ENCODE results near the gene ATP12A. TPM values are rescaled to one million over a fixed set of nuclear protein-coding genes. Genes with fewer than 3 reads are reported as not detected.

The ATP12A gene
- total RNA-seq, 1 donor, result not detected

GRCh38 chr13:24684600-24684998 is 4.4 kb downstream of the ATP12A start:
- no peak for TF ChIP-seq CTCF (IDR thresholded peaks at IDR 0.05; ENCODE audit: insufficient read depth, low read length)
- DNase-seq (ENCODE audit: low read depth), result no peak
- no peak overlapping the region for H3K4me3 ChIP-seq (ENCODE audit: low read depth, low read length)

- no peak for DNase-seq (ENCODE audit: low read depth)
- H3K4me3 ChIP-seq (ENCODE audit: low read depth, low read length), result no peak overlapping the region
- TF ChIP-seq CTCF (IDR thresholded peaks at IDR 0.05; ENCODE audit: insufficient read depth, low read length), result no peak
Observed at GRCh38 chr13:24685314-24685713, 5.1 kb downstream of the ATP12A start.

DNA sequence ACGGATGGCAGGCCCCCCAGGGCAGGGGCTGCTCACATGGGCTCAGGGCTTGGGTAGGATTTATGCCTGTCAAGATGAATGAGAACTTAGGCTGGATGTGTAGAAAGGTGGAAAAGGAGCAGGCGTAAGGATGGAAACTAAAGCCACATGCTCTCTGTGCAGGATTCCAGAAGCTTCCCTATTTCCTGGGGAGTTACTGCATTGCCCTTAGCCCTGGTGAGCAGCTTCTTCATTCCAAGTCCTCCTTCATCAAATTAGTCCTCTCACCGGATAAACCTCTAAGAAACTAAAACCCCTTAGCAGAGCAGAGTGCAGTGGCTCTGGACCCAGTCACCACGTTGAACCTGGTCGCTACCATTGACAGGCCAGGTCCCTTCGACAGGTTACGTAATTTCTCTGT is 7.4 kb downstream of the ATP12A start:
- no peak for DNase-seq (ENCODE audit: low read depth)
- H3K4me3 ChIP-seq (ENCODE audit: low read depth, low read length), result no peak overlapping the region
- TF ChIP-seq CTCF (IDR thresholded peaks at IDR 0.05; ENCODE audit: insufficient read depth, low read length), result no peak

DNA sequence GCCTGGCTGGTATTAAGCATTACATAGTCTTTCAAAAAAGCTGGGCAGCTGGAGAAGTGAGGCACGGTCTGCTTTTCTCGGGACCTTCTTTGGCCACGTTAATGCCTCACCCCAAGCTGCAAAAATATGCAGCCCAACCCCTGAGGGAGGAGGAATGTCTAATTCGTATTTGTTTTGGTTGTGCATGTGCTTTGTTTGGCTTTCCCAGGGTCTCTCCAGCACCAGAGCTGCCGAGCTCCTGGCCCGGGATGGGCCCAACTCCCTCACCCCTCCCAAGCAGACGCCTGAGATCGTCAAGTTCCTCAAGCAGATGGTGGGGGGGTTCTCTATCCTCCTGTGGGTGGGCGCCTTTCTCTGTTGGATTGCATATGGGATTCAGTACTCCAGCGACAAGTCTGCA is 7.9 kb downstream of the ATP12A start:
- no peak for TF ChIP-seq CTCF (IDR thresholded peaks at IDR 0.05; ENCODE audit: insufficient read depth, low read length)
- no peak overlapping the region for H3K4me3 ChIP-seq (ENCODE audit: low read depth, low read length)
- DNase-seq (ENCODE audit: low read depth), result no peak

DNA sequence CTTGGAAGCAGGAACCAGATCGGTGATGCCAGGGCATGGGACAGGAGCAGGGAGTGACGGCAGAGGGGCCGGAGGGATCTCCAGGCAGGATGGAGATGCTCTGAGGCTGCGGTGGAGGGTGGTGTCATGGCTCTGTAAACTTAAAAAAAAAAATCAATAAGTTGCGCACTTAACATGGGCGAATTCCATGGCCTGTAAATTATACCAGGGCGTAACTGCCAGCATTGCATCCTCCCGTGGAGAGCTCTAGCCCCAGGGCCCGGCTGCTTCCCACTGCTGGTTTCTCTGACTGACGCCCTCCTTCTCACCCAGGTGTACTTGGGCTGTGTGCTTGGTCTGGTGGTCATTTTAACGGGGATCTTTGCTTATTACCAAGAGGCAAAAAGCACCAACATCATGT is 8.7 kb downstream of the ATP12A start:
- H3K4me3 ChIP-seq (ENCODE audit: low read depth, low read length), result no peak overlapping the region
- DNase-seq (ENCODE audit: low read depth), result no peak
- no peak for TF ChIP-seq CTCF (IDR thresholded peaks at IDR 0.05; ENCODE audit: insufficient read depth, low read length)

- no peak for DNase-seq (ENCODE audit: low read depth)
- no peak overlapping the region for H3K4me3 ChIP-seq (ENCODE audit: low read depth, low read length)
Observed at GRCh38 chr13:24691381-24691780, 11.2 kb downstream of the ATP12A start.

More at GRCh38 chr13:24691381-24691780, 11.2 kb downstream of the ATP12A start:
- TF ChIP-seq CTCF (IDR thresholded peaks at IDR 0.05; ENCODE audit: insufficient read depth, low read length), result no peak
